ENCODE results near the gene ZFP64.
"Not testable (repeated sequence)": the region's sequence is repeated elsewhere in the genome, so short reads cannot be mapped to it uniquely, and the experiment has no call there.

Gene ZFP64

GRCh38 chr20:52142757-52143156 is 48.8 kb downstream of the ZFP64 start:
- no peak for TF ChIP-seq CTCF (IDR thresholded peaks at IDR 0.05; ENCODE audit: insufficient read depth, missing control alignments)
- no peak for DNase-seq (ENCODE audit: insufficient read length, low spot score)
- FAIRE-seq, result no peak

GRCh38 chr20:52139986-52140385 is 51.6 kb downstream of the ZFP64 start:
- TF ChIP-seq CTCF (IDR thresholded peaks at IDR 0.05; ENCODE audit: insufficient read depth, missing control alignments), result no peak
- DNase-seq (ENCODE audit: insufficient read length, low spot score) (no peak), FAIRE-seq (no peak)

GRCh38 chr20:52137850-52138249 is 53.7 kb downstream of the ZFP64 start:
- TF ChIP-seq CTCF (IDR thresholded peaks at IDR 0.05; ENCODE audit: insufficient read depth, missing control alignments), result no peak
- no peak for FAIRE-seq
- no peak for DNase-seq (ENCODE audit: insufficient read length, low spot score)

GRCh38 chr20:52133714-52134113 is 57.9 kb downstream of the ZFP64 start:
- not testable (repeated sequence) for FAIRE-seq; DNase-seq (ENCODE audit: insufficient read length, low spot score)

- DNase-seq (ENCODE audit: insufficient read length, low spot score), result no peak
- no peak for FAIRE-seq
- no peak for TF ChIP-seq CTCF (IDR thresholded peaks at IDR 0.05; ENCODE audit: insufficient read depth, missing control alignments)
Observed at GRCh38 chr20:52132337-52132736, 59.2 kb downstream of the ZFP64 start.

- no peak for FAIRE-seq
- no peak for DNase-seq (ENCODE audit: insufficient read length, low spot score)
- TF ChIP-seq CTCF (IDR thresholded peaks at IDR 0.05; ENCODE audit: insufficient read depth, missing control alignments), result no peak
Observed at GRCh38 chr20:52131048-52131643, 60.4 kb downstream of the ZFP64 start.

- no peak for TF ChIP-seq CTCF (IDR thresholded peaks at IDR 0.05; ENCODE audit: insufficient read depth, missing control alignments)
- DNase-seq (ENCODE audit: insufficient read length, low spot score), result no peak
- FAIRE-seq, result no peak
Observed at GRCh38 chr20:52130406-52130805, 61.2 kb downstream of the ZFP64 start.

- TF ChIP-seq CTCF (IDR thresholded peaks at IDR 0.05; ENCODE audit: insufficient read depth, missing control alignments), result no peak
- FAIRE-seq (no peak), DNase-seq (ENCODE audit: insufficient read length, low spot score) (no peak)
Observed at GRCh38 chr20:52129611-52130010, 62.0 kb downstream of the ZFP64 start.
